GM18505 (cell line): ENCODE measurements around the gene MARVELD3.
"Not testable (repeated sequence)": the region's sequence is repeated elsewhere in the genome, so short reads cannot be mapped to it uniquely, and the experiment has no call there.

Experiments
- ATAC-seq: cut with Tn5 transposase; IDR thresholded peaks from one replicate; pipeline ENCODE4 v1.9.1; 2021; ENCODE audit not compliant: unreplicated experiment
- POLR2A ChIP-seq: IDR thresholded peaks from 4 replicates; pipeline ENCODE4 v1.6.1; 2011; ENCODE audit warnings: borderline replicate concordance; ENCODE audit not compliant: insufficient read depth, insufficient read length; ENCODE audit errors: extremely low read depth

The MARVELD3 gene

DNA sequence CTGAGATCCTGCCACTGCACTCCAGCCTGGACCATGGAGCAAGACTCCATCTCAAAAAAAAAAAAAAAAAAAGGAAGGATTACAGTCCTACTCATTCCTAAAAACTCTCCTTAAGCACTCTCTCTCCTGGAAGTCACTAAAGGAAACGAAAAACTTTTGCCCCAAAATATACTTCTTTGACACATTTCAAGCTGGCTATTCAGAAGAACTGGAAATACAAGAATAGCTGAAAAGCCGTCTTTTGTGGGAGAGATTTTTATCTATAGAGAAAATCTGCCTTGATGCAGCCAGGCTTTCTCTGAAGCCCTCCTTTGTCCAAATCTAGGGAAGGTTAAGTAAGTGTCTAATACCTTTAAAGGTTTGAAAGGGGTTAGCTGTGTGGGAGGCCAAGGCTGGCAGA, 16.9 kb upstream of the MARVELD3 start:
- ATAC-seq = no peak
- TF ChIP-seq POLR2A = no peak

DNA sequence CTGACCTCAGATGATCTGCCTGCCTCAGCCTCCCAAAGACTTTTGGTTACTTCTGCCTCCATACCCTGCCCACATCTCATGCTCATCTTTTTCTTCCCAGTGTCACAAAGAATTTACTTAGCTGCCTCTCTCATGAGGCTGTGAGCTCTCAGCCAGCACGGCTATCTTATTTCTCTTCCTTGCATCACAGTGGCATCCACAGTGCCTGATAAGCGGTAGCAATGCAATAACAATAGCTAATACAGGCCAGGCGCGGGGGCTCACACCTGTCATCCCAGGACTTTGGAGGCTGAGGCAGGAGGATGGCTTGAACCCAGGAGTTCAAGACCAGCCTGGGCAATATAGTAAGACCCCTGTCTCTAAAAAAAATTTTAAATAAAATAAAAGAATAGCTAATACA, 15.5 kb upstream of the MARVELD3 start:
- no peak for TF ChIP-seq POLR2A
- ATAC-seq = no peak

DNA sequence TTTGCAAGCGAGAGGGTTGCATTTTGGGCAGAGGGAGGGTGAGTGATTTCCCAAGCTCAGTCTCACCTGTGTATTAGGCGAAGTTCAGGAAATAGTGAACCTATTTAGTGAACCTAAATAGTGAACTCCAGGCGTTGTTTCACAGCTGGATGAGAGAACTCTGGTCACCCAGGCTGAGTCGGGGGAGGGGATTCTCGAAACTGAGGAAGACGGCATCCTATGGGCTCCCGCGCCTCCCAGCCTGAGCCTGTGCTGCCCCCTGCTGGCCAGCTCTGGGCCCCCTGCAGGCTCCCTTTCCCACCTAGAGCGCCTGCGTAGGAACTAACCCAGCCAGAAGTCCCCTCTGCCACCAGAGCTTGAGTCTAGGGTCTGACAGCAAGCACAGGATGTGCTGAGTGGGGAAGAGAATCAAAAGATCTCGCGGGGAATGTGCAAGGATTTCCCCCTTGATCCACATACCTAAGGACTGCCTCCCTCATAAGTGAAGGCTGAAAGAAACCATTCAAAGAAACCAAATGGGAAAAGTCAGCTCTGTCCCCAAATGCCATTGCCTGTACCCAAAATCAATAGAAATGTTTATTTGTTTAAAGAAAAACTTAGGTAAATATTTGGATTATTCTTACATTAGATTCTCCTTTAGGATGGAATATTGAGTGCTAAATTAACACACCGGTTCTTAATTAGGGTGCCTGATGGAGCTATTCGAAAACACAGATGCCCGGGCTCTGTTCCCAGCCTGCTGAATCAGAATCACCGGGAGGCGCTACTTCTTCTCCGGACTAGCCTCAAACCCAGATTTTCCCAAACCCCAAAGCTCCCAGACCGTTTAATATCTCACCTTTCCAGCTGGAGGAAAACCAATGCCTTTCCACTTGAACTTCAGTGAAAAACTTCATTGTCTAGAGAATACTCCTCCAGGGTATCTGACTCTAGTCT, 14.8 kb upstream of the MARVELD3 start:
- ATAC-seq = peak; percentile 47
- no peak for TF ChIP-seq POLR2A

DNA sequence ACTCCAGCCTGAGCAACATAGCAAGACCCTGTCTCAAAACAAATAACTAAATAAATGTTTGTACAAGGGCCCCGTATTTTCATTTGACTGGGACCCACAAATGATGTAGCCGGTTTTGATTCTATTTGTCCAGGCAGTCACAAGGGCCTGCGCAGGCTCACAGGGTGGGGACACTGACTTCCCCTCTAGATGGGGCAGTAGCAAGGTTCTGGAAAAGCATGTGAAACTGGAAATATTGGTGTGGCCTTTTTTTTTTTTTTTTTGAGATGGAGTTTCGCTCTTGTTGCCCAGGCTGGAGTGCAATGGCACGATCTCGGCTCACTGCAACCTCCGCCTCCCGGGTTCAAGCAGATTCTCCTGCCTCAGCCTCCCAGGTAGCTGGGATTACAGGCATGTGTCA, 11.0 kb upstream of the MARVELD3 start:
- ATAC-seq = not testable (repeated sequence)

DNA sequence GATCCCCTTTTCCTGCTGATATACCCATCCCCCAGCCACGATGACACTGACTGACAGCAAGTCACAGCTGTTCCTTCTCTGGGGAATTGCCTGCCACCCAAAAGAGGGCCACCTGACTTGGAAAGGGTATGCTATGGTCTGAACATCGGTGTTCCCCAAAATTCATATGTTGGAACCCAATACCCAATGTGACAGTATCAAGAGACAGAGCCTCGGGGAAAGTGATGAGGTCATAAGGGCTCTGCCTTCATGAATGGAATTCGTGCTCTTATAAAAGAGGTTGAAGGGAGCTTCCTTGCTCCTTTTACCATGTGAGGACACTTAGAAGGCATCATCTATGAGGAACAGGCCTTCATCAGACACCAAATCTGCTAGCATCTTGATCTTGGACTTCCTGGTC, 7.6 kb upstream of the MARVELD3 start:
- TF ChIP-seq POLR2A = no peak
- no peak for ATAC-seq

DNA sequence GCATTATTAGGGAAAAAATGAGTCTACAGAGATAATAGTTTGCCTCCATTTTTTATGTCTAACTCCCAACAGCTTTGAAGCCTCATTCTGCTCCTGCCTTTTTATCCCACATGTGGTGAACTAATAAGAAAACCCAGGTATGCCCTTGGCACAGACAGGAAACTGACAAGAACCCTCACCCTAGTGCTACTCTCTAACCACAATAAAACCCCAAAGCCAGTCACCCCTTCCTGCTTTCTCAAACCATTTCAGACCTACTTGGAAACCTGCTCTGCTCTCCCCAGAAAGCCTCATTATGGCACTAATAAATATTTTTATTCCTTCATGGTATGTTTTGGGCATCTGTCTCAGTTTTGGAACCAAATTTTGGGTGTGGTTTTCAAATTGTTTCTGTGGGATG, 3.9 kb upstream of the MARVELD3 start:
- TF ChIP-seq POLR2A = no peak
- ATAC-seq = no peak

DNA sequence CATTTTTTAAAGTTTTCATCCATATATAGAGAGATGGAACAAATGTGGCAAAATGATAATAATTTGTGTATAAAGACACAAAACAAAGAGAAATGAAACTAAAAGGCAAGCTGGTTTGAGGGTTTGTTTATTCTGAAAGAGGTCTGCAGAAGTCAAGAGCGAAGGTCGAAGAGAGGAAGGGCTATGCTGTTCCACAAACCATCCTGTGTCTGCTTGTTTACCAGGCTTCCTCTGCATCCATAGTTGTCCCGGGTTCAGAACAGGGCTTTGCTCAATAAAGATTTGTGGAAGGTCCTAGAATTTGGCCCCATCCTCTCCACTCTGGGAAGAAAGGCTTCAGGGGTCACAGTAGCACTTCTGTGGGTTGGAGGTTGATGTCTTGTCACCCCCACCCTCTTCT, 2.4 kb upstream of the MARVELD3 start:
- no peak for TF ChIP-seq POLR2A
- no peak for ATAC-seq

DNA sequence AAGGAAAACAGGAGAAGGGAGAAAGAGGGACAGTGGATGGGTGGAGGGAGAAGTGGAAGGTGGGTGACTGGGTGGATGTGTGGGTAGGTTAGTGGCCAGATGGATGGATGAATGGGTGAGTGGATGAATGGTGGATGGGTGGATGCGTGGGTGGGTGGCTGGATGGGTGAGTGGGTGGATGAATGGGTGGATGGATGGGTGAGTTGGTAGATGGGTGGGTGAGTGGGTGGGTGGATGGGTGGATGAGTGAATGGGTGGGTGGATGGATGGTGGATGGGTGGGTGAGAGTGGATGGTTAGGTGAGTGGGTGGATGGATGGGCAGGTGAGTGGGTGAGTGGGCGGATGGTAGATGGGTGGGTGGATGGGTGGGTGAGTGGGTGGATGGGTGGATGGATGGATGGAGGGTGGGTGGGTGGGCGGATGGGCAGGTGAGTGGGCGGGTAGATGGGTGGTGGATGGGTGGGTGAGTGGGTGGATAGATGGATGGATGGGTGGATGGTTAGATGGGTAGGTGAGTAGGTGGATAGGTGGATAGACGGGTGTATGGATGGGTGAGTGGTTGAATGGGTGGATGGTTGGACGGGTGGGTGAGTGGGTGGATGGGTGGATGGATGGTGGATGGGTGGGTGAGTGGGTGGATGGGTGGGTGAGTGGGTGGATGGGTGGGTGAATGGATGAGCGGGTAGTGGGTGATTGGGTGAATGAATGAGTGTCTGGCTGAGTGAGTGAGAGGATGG, 702 bp upstream of the MARVELD3 start:
- no peak for TF ChIP-seq POLR2A
- ATAC-seq = no peak

DNA sequence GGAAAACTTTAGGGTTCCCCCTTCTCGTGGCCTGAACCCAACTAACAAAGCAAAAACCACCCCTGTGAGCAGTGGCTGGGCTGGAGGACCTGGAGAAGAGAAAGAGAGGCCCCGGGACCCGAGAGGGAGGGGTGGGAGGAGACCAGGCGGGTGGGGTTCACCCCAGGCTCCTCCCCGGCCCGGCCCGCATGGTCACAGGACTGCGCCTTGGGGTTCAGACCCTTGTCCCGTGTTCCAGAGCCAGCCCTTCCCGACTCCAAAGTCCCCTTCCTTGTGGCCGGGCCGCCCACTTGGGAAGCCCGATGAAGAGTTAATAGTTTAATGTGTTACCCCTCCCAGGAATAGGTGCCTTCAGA, 852 bp downstream of the MARVELD3 start:
- no peak for ATAC-seq
- no peak for TF ChIP-seq POLR2A

DNA sequence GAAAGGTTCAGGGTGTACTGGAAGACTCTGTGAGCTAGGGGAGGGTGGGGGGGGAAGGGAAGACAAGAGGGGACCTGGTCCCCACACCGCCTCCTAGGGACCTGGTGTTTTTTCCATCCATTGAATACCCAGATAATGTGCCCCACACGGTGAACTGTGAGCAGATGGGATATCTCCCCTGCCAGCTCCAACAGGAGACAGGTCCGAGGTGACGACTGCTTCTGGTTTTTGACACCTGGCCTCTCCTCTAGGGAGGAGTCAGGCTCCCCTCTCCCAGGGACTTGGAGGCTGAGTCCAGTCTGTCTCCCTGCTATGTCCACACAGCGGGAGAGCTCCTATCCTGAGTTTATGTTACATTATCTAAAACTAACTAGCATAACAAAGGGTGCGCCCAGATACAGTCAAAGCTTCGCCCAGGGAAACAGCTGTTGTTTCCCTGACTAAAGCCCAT, 1.8 kb downstream of the MARVELD3 start:
- TF ChIP-seq POLR2A = no peak
- ATAC-seq = no peak

DNA sequence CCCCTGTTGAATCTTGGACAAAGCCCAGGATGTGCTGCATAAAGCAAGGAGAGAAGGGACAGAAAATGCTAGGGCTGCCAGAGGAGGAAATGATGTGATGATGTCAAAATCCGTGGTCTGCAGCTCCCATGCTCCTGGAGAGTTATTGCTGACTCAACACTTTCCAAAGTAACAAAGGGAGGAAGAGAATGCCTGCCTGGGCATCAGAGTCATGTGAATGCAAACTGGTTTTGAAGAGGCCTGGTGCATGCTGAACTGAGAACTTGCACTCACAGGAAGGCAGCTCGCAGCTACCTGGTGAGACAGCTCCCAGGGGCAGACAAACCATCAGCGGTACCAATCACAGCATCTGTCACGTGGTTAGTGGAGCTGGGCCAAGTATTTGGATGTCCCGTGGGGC, 2.8 kb downstream of the MARVELD3 start:
- no peak for ATAC-seq
- TF ChIP-seq POLR2A = no peak

DNA sequence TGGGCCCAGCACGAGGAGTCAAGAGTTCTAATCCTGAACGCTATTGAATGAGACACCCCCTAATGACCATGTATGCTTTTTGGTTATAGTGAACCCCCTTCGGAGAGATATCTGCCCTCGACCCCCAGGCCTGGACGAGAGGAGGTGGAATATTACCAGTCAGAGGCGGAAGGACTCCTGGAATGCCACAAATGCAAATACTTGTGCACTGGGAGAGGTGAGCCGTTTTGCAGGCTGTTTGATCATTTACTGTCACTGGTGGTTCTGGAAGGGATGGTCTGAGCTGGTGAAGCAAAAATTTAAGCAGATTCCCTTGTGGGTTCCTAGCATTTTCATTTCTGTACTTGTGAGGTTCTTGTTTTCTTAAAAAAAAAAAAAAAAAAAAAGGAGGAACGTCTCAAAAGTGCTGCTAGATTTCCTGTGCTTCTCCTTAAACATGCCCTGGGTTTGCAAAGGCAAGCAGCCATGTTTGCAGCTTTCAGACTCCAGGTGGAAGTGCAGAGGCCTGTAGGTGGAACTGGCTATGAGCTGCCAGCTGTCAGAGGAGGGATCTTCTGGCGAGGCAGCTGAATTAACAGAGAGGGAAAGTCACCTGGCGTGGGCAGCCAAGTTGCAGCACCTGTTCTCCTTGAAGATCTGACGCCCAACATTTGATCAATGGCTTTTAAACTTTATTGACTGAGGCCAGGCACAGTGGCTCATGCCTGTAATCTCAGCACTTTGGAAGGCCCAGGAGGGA, 3.5 kb downstream of the MARVELD3 start:
- no peak for TF ChIP-seq POLR2A
- no peak for ATAC-seq

DNA sequence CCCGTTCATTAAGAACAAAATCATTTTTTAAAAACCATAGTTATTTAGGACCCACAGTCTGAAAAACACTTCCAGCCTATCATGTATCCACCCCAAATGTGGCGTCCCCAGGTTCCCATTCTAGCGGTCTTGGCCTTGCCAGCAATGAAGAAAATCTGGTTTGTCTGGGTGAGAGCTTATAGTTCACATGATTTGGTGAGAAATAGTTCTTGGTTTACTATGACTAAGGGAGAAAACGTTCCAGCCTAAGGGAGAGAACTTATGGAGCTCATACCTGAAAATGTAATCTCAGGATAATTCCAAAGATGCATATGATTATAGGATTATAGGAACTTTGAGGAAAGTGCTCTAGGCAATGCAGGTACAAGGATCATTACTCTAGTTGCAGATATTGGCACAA, 4.8 kb downstream of the MARVELD3 start:
- no peak for TF ChIP-seq POLR2A
- ATAC-seq = no peak
